Esophagus muscularis mucosa (tissue), 4 donors: ENCODE measurements around the gene QPRT. TPM values are rescaled to one million over a fixed set of nuclear protein-coding genes. Genes with fewer than 3 reads are reported as not detected.

Experiments
- DNase-seq: peaks from one replicate; pipeline ENCODE4 v3.0.0-alpha.2; 2017; ENCODE audit errors: extremely low spot score
- H3K27ac ChIP-seq, 4 donors: fragments of 200-600 bp; sonication (generic); replicated peaks in 1 of 4; 1 replicate in 3 of 4; 2 replicates in 1 of 4; pipeline ENCODE4 v1.5.1; 2016 to 2019; ENCODE audit warnings: mild to moderate bottlenecking in 1 of 4
- H3K27me3 ChIP-seq, 4 donors: fragments of 200-600 bp; sonication (generic); one replicate each; pipeline versions ENCODE4 v1.5.1 to v1.6.0; 2016 to 2019
- H3K36me3 ChIP-seq, 4 donors: fragments of 200-600 bp; sonication (generic); one replicate each; pipeline ENCODE4 v1.5.1; 2016 to 2019
- H3K4me1 ChIP-seq, 4 donors: fragments of 200-600 bp; sonication (generic); one replicate each; pipeline ENCODE4 v1.5.1; 2016 to 2019
- H3K4me3 ChIP-seq, 4 donors: fragments of 200-600 bp; sonication (generic); 1 replicate in 2 of 4; 2 replicates in 2 of 4; pipeline ENCODE4 v1.5.1; 2016 to 2019; ENCODE audit warnings: mild to moderate bottlenecking in 4 of 4, moderate library complexity in 1 of 4
- H3K9me3 ChIP-seq, 4 donors: fragments of 200-600 bp; sonication (generic); 1 replicate in 3 of 4; 2 replicates in 1 of 4; pipeline ENCODE4 v1.5.1; 2016 to 2019
- CTCF ChIP-seq, 3 experiments: fragments of 200-600 bp in 2 of 3; fragments of 450-650 bp in 1 of 3; sonication (generic) in 2 of 3; IDR thresholded peaks; one replicate each; pipeline ENCODE4 v1.5.1; 2017 to 2019; ENCODE audit warnings: antibody characterized with exemption in 3 of 3, mild to moderate bottlenecking in 2 of 3, moderate library complexity in 1 of 3
- EP300 ChIP-seq: sonication (generic); formaldehyde crosslinking; IDR thresholded peaks from one replicate; pipeline ENCODE4 v1.6.1; 2017; ENCODE audit warnings: antibody characterized with exemption
- POLR2A ChIP-seq: fragments of 450-650 bp; IDR thresholded peaks from one replicate; pipeline ENCODE4 v1.6.1; 2017; ENCODE audit warnings: antibody characterized with exemption, moderate library complexity, mild to moderate bottlenecking, low read depth
- POLR2AphosphoS5 ChIP-seq, 2 donors: sonication (generic); formaldehyde crosslinking; IDR thresholded peaks; one replicate each; pipeline ENCODE4 v1.6.1; 2017; ENCODE audit warnings: antibody characterized with exemption in 2 of 2
- WGBS: methylation state at CpG from one replicate; pipeline ENCODE4 v1.1.5; 2018; 5-methylcytosine and 5-hydroxymethylcytosine counted together
- intact Hi-C: fragments of 100-400 bp; cut with DNase I; formaldehyde crosslinking; loops from one replicate; pipeline ENCODE4 v1.15.1; 2023
- total RNA-seq, 4 donors: library from RNA; depleted of rRNA; stranded (reverse); fragments of >200 nt; gene quantifications; one replicate each; pipeline versions ENCODE4 v1.1.0 to v1.2.1, GENCODE V29; 2016

QPRT gene
- total RNA-seq, 4 donors from 2014 or later, result 1.7 to 5.1 (median 2.7) TPM

GRCh38 chr16:29698484-29699323 is 19.7 kb downstream of the QPRT start:
- no peak for DNase-seq
- TF ChIP-seq CTCF (IDR thresholded peaks at IDR 0.05), result no peak
- TF ChIP-seq EP300, result no peak
- no peak for TF ChIP-seq POLR2AphosphoS5 (IDR thresholded peaks at IDR 0.05)
- no peak for TF ChIP-seq POLR2A
- H3K9me3 ChIP-seq, result no peaks in the 10 kb centered on the region
- peaks cover 0 to 5% (median 4%) of the 10 kb centered on the region in 4 donors for H3K4me1 ChIP-seq
- no peaks in the 10 kb centered on the region for H3K27me3 ChIP-seq
- no peaks in the 10 kb centered on the region for H3K36me3 ChIP-seq
- intact Hi-C loops, result loop anchor here (2.0 kb wide), 1 partner anchor 322 kb away; no protein-coding TSS in a partner anchor
- WGBS, result 90% methylated on average over 17 of the region's 17 CpGs
- H3K27ac ChIP-seq, result no peak overlapping the region
- no peak overlapping the region for H3K4me3 ChIP-seq

- WGBS, result 70% methylated on average over 11 of the region's 11 CpGs
- Histone ChIP-seq H3K4me3 (no peak overlapping the region), H3K9me3 (no peaks in the 10 kb centered on the region), H3K27ac (no peak overlapping the region), H3K36me3 (no peaks in the 10 kb centered on the region), H3K27me3 (no peaks in the 10 kb centered on the region), H3K4me1 (peaks cover 0 to 5% (median 4%) of the 10 kb centered on the region in 4 donors)
- no peak for DNase-seq
- intact Hi-C loops, result loop anchor here (2.0 to 10.0 kb wide), 3 partner anchors 85 to 321 kb away; no protein-coding TSS in a partner anchor
- TF ChIP-seq POLR2A, result no peak
These were observed 20.6 kb downstream of the QPRT start for GRCh38 chr16:29699324-29700219.

GRCh38 chr16:29700253-29700987 is 21.4 kb downstream of the QPRT start:
- no peak overlapping the region for H3K4me3 ChIP-seq
- H3K4me1 ChIP-seq, result peaks cover 0 to 5% (median 4%) of the 10 kb centered on the region in 4 donors
- DNase-seq, result no peak
- H3K27me3 ChIP-seq, result no peaks in the 10 kb centered on the region
- WGBS, result 12% methylated on average over 14 of the region's 14 CpGs
- intact Hi-C loops, result loop anchor here (2.0 to 10.0 kb wide), 2 partner anchors 84 to 148 kb away; no protein-coding TSS in a partner anchor
- peak; percentile 89 to 96 (median 92) for TF ChIP-seq CTCF (IDR thresholded peaks at IDR 0.05)
- TF ChIP-seq EP300, result no peak
- peak in 1 of 2 donors; percentile 71 for TF ChIP-seq POLR2AphosphoS5 (IDR thresholded peaks at IDR 0.05)
- no peaks in the 10 kb centered on the region for H3K9me3 ChIP-seq
- H3K36me3 ChIP-seq, result no peaks in the 10 kb centered on the region
- no peak overlapping the region for H3K27ac ChIP-seq

GRCh38 chr16:29701214-29701555 is 22.2 kb downstream of the QPRT start:
- peaks cover 0 to 5% (median 4%) of the 10 kb centered on the region in 4 donors for H3K4me1 ChIP-seq
- no peak overlapping the region for H3K4me3 ChIP-seq
- no peak overlapping the region for H3K27ac ChIP-seq
- TF ChIP-seq POLR2A, result no peak
- no peak for TF ChIP-seq EP300
- TF ChIP-seq CTCF (IDR thresholded peaks at IDR 0.05), result no peak
- TF ChIP-seq POLR2AphosphoS5 (IDR thresholded peaks at IDR 0.05), result no peak
- intact Hi-C loops, result loop anchor here (2.0 to 10.0 kb wide), 2 partner anchors 84 to 148 kb away; no protein-coding TSS in a partner anchor
- no peaks in the 10 kb centered on the region for H3K27me3 ChIP-seq
- 80% methylated on average over 5 of the region's 5 CpGs for WGBS
- DNase-seq, result no peak
- no peaks in the 10 kb centered on the region for H3K9me3 ChIP-seq
- H3K36me3 ChIP-seq, result no peaks in the 10 kb centered on the region
